ENCODE results near the gene TSPAN11. TPM values are rescaled to one million over a fixed set of nuclear protein-coding genes. Genes with fewer than 3 reads are reported as not detected.

Gene TSPAN11
- total and polyA plus RNA-seq, 2 donors (not counting 3 experiments of a cell fraction or from before 2014, with no cell fraction given): 2.1 to 3.9 TPM

DNA sequence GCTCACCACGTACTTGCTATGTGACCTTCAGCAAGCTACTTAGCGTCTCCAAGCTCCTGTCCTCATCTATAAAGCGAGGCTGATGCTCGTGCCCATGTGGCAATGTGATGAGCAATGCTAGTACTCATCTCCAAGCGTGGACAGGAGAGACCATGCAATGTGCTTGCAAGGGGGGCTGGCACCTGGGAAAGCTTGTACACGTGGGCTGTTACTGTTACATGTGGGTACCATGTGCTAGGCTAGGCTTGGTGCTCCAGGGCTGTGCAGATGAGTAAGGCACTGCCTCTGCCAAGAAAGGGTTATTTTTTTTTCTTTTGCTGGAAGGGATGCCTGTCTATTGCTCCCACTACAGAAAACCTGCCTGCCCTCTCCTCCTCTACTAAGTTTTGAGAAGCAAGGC lies 46.6 kb downstream of the TSPAN11 start:
- no TSS peak for BruUV-seq (replicated peaks)
- no peaks in the 10 kb centered on the region for H3K9me1 ChIP-seq (replicated peaks; ENCODE audit: control insufficient read depth, extremely low read depth, insufficient read depth, low read length)
- no peaks in the 10 kb centered on the region for H3K4me1 ChIP-seq (ENCODE audit: control insufficient read depth, extremely low read depth, insufficient read depth, low read length)
- CTCF ChIA-PET: interaction anchor here (1.7 kb wide), 1 partner anchor 13 kb away, joined by 5 read pairs; no protein-coding TSS in a partner anchor
- TF ChIP-seq EZH2 (IDR thresholded peaks at IDR 0.05; ENCODE audit: borderline replicate concordance, low read depth, low read length, severe bottlenecking) (no peak), POLR2A (IDR thresholded peaks at IDR 0.05; ENCODE audit: low read depth, low read length) (no peak), MYC (IDR thresholded peaks at IDR 0.05; ENCODE audit: low read depth, low read length) (no peak), POLR2AphosphoS5 (IDR thresholded peaks at IDR 0.05; ENCODE audit: insufficient read depth, low read depth, low read length) (no peak)
- TF ChIP-seq, protein P1, sequence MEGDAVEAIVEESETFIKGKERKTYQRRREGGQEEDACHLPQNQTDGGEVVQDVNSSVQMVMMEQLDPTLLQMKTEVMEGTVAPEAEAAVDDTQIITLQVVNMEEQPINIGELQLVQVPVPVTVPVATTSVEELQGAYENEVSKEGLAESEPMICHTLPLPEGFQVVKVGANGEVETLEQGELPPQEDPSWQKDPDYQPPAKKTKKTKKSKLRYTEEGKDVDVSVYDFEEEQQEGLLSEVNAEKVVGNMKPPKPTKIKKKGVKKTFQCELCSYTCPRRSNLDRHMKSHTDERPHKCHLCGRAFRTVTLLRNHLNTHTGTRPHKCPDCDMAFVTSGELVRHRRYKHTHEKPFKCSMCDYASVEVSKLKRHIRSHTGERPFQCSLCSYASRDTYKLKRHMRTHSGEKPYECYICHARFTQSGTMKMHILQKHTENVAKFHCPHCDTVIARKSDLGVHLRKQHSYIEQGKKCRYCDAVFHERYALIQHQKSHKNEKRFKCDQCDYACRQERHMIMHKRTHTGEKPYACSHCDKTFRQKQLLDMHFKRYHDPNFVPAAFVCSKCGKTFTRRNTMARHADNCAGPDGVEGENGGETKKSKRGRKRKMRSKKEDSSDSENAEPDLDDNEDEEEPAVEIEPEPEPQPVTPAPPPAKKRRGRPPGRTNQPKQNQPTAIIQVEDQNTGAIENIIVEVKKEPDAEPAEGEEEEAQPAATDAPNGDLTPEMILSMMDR (IDR thresholded peaks at IDR 0.05; ENCODE audit: extremely low read depth in 1 of 2, insufficient read depth in 1 of 2, low read depth in 1 of 2, low read length in 2 of 2): no peak
- TF ChIP-seq, protein P2, sequence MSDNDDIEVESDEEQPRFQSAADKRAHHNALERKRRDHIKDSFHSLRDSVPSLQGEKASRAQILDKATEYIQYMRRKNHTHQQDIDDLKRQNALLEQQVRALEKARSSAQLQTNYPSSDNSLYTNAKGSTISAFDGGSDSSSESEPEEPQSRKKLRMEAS (IDR thresholded peaks at IDR 0.05; ENCODE audit: insufficient read depth, insufficient read length): no peak
- H3K79me2 ChIP-seq (ENCODE audit: control insufficient read depth, insufficient read depth, low read length): no peaks in the 10 kb centered on the region
- no peaks in the 10 kb centered on the region for H4K20me1 ChIP-seq (replicated peaks; ENCODE audit: control insufficient read depth, extremely low read depth, insufficient read depth, low read length)
- DNase-seq (ENCODE audit: low read depth, low spot score) (no peak), FAIRE-seq (no peak)
- no peak overlapping the region for H3K27ac ChIP-seq (ENCODE audit: insufficient read depth, low read depth, low read length)
- peaks cover 4 to 8% of the 10 kb centered on the region in 2 experiments for H3K27me3 ChIP-seq (ENCODE audit: control insufficient read depth in 2 of 2, insufficient read depth in 2 of 2, low read length in 2 of 2)
- POLR2A ChIA-PET: no interaction called here
- no peaks in the 10 kb centered on the region for H3K36me3 ChIP-seq (ENCODE audit: control insufficient read depth in 2 of 2, extremely low read depth in 1 of 2, insufficient read depth in 2 of 2, low read length in 2 of 2)
- intact Hi-C loops (cut with micrococcal nuclease) (no loop called here), dilution Hi-C loops (cut with MboI; ENCODE audit: extremely low pct_ligation_motif_present, low sequenced_read_pairs) (no loop called here)
- H3K9me3 ChIP-seq (replicated peaks; ENCODE audit: control insufficient read depth, insufficient read depth, low read length): no peaks in the 10 kb centered on the region
- H2AFZ ChIP-seq (ENCODE audit: low read depth, low read length): no peak overlapping the region
- no peak overlapping the region for H3K9ac ChIP-seq (replicated peaks; ENCODE audit: extremely low read depth, insufficient read depth, low read length)
- H3K4me3 ChIP-seq (replicated peaks in 1 of 3; ENCODE audit: insufficient read depth in 1 of 3, low read depth in 1 of 3, low read length in 3 of 3): no peak overlapping the region
- no peak overlapping the region for H3K4me2 ChIP-seq (ENCODE audit: insufficient read depth, low read length)

DNA sequence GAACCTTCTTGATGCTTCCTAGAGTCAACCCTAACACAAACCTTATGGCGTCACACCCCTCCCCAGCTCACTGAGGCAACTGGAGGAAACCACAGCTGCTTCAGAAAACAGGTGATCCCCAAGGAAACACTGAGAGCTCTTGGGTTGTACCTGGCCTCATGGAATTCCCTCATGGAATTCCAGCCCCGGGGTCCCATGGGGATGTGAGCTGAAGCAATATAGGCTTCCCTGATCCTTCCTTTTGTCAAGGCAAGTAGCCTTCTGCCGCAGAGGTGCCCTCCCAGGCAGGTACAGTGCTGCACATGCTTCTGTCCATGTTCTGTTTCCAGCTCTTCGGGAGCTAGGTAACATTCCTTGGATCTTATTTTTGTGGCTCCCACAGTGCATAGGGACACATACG lies 47.3 kb downstream of the TSPAN11 start:
- Histone ChIP-seq H4K20me1 (replicated peaks; ENCODE audit: control insufficient read depth, extremely low read depth, insufficient read depth, low read length) (no peaks in the 10 kb centered on the region), H3K27me3 (ENCODE audit: control insufficient read depth in 2 of 2, insufficient read depth in 2 of 2, low read length in 2 of 2) (peaks cover 2 to 8% of the 10 kb centered on the region in 2 experiments), H3K4me3 (replicated peaks in 1 of 3; ENCODE audit: insufficient read depth in 1 of 3, low read depth in 1 of 3, low read length in 3 of 3) (no peak overlapping the region), H3K9me3 (replicated peaks; ENCODE audit: control insufficient read depth, insufficient read depth, low read length) (no peaks in the 10 kb centered on the region), H3K9me1 (replicated peaks; ENCODE audit: control insufficient read depth, extremely low read depth, insufficient read depth, low read length) (no peaks in the 10 kb centered on the region), H3K4me2 (ENCODE audit: insufficient read depth, low read length) (no peak overlapping the region), H3K4me1 (ENCODE audit: control insufficient read depth, extremely low read depth, insufficient read depth, low read length) (no peaks in the 10 kb centered on the region), H3K9ac (replicated peaks; ENCODE audit: extremely low read depth, insufficient read depth, low read length) (no peak overlapping the region), H3K79me2 (ENCODE audit: control insufficient read depth, insufficient read depth, low read length) (no peaks in the 10 kb centered on the region), H3K36me3 (ENCODE audit: control insufficient read depth in 2 of 2, extremely low read depth in 1 of 2, insufficient read depth in 2 of 2, low read length in 2 of 2) (no peaks in the 10 kb centered on the region), H3K27ac (ENCODE audit: insufficient read depth, low read depth, low read length) (no peak overlapping the region), H2AFZ (ENCODE audit: low read depth, low read length) (no peak overlapping the region)
- CTCF ChIA-PET: interaction anchor here (1.7 kb wide), 1 partner anchor 12 kb away, joined by 5 read pairs; no protein-coding TSS in a partner anchor
- DNase-seq (ENCODE audit: low read depth, low spot score) (no peak), FAIRE-seq (no peak)
- BruUV-seq (replicated peaks): no TSS peak
- POLR2A ChIA-PET: no interaction called here
- dilution Hi-C loops (cut with MboI; ENCODE audit: extremely low pct_ligation_motif_present, low sequenced_read_pairs): no loop called here
- intact Hi-C loops (cut with micrococcal nuclease): no loop called here
- TF ChIP-seq MYC (IDR thresholded peaks at IDR 0.05; ENCODE audit: low read depth, low read length): no peak
- TF ChIP-seq EZH2 (IDR thresholded peaks at IDR 0.05; ENCODE audit: borderline replicate concordance, low read depth, low read length, severe bottlenecking): no peak
- TF ChIP-seq, protein P1 (IDR thresholded peaks at IDR 0.05; ENCODE audit: extremely low read depth in 1 of 2, insufficient read depth in 1 of 2, low read depth in 1 of 2, low read length in 2 of 2): no peak
- no peak for TF ChIP-seq POLR2AphosphoS5 (IDR thresholded peaks at IDR 0.05; ENCODE audit: insufficient read depth, low read depth, low read length)
- TF ChIP-seq GATA2 (IDR thresholded peaks at IDR 0.05; ENCODE audit: insufficient read depth, insufficient read length, low read depth, low read length): no peak
- TF ChIP-seq JUN (IDR thresholded peaks at IDR 0.05; ENCODE audit: borderline replicate concordance, insufficient read depth, insufficient read length, low read depth): no peak
